Measurements from ENCODE around the gene ZSCAN20.
"Not testable (repeated sequence)": the region's sequence is repeated elsewhere in the genome, so short reads cannot be mapped to it uniquely, and the experiment has no call there.

ZSCAN20 gene

DNA sequence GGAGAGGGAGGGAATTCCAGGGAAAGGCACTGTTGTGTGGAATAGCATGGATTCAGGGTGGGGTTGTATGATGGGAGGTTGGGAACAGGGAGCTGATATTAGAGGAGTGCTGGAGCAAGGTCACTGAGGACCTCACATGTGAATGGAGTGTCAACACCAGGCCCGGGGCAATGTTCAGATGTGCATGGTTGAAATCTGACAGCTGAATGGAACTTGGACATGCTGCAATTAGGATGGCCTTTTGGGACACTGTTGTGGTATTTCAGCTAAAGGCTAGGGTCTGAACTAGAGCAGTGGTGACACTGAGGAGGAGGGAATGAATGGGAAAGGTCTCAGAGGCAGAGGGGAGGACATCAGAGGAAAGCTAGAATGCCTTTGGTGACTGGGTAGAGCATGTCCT lies 25.0 kb downstream of the ZSCAN20 start:
- DNase-seq: no peak

DNA sequence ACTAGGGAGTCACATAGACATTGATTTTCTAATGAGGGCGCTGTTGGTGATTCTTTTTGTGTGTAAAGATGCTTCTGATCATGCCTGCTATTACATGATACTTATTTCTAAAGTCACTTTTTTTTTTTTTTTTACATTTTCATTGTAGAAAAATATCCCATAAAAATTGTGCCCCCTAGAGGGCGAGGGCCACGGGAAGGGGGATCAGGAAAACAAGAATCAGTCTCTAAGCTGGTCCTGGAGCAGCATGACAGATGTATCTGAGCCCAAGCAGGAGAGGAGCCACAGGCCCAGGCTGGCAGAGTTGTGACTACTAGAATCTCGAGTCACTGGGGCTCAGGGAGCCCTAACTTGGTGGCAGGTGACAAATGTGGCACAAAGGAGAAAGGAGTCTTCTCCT lies 28.1 kb downstream of the ZSCAN20 start:
- no peak for DNase-seq

DNA sequence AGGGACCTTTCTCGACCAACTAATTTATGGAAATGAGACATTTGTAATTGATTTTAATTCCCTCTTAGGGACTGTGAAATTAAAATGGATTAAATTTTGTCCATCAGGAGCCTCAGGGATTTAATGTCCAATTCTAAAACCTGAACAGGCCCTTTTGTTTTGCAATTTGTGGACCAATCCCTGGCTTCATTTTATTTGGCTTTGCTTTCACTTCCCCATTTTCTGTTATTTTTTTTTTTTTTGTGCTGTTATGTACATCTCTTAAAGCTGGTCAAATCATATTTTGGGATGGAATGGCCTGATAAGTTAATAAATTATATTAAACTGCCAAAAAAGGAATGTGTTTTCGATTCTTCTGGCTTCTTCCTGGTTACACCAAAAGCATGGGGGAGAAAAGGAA lies 28.9 kb downstream of the ZSCAN20 start:
- DNase-seq: no peak

DNA sequence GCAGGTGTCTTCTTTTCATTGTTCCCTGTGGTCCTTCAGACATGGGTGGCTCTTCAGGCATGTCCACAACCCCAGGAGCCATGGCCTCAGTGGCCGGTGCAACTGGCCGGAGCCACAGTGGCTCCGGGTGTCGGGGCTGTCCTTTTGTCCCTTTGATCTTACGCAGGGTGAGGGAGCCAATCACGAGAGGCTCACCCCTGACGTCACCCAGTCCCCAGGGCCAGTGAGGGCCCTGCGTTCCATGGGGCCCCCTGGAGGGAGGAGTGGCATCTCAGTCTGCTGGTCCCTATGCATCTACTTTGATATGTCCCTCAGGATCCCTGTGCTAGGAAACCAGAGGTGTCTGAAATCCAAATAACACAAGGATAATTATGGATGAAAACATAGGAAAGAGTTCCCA lies 29.3 kb downstream of the ZSCAN20 start:
- no peak for DNase-seq

DNA sequence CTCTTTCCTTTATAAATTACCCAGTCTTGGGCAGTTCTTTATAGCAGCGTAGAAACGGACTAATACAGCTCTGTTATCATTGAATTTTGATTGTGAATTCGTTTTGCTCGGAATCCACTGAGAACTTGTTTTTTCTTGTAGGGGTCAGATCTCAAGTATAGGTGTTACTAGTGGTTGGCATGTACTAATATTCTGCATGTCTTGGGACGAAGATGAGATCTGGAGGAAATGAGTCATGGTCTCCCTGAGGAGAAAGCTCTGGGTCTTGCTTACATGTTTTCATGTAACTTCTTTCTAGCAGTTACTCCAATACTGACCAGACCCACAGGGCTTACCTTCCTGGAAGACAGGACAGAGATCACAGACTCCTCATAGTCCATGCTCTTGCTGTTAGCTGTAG lies 30.3 kb downstream of the ZSCAN20 start:
- DNase-seq: no peak

DNA sequence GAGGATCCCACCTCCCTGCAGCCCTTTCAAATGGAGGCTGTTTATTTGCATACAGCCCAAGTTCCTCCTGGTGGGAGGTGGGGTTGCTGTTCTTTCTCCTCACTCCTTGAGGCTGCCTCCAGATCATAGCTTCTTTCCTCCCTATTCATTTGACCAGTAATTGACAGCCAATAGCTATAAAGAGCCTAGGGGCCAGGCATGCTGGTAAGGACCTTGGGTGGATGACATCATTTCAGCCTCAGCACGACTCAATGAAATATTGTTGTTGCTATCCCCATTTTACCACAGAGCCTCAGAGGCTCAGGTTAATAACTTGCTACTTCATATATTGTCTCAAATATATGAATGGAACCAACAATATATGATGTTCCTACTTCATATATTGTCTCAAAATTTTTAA lies 31.1 kb downstream of the ZSCAN20 start:
- DNase-seq: no peak

DNA sequence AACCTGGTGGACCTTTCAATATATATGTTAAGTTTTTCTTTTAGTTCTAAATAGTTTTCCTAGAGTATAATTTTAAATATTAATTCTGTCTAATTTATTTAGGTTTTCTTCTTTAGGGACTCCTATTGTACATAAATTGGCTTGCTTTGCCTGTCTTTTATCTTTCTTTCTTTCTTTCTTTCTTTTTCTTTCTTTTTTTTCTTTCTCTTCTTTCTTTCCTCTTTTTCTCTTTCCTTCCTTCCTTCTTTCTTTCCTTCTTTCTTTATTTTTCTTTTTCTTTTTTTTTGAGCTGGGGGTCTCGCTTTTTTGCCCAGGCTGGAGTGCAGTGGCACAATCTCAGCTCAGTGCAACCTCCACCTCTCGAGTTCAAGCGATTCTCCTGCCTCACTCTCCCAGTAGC lies 35.2 kb downstream of the ZSCAN20 start:
- DNase-seq: no peak

DNA sequence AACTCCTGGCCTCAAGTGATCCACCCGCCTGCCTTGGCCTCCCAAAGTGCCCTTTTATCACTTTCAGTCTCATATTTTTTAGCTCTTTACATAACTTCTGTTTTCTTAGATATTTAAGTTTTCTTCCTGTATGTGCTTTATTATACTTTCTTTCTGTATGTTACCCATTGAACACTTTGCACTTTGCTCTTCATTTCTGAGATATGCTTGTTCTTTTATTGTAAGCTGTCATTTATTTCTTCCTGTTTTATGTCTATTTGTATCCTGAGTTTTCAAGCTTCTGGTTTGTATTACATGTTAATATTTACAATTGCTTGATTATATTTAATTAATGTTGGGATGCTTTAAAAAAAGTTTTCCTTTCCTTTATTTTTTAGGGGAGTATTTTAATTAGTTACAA lies 35.7 kb downstream of the ZSCAN20 start:
- no peak for DNase-seq

DNA sequence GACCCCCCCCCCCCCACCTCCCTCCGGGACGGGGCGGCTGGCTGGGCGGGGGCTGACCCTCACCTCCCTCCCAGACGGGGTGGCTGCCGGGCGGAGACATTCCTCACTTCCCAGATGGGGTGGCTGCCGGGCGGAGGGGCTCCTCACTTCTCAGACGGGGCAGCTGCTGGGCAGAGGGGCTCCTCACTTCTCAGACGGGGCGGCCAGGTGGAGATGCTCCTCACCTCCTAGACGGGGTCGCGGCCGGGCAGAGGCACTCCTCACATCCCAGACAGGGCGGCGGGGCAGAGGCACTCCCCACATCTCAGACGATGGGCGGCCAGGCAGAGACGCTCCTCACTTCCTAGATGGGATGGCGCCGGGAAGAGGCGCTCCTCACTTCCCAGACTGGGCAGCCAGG lies 36.8 kb downstream of the ZSCAN20 start:
- DNase-seq: not testable (repeated sequence)

DNA sequence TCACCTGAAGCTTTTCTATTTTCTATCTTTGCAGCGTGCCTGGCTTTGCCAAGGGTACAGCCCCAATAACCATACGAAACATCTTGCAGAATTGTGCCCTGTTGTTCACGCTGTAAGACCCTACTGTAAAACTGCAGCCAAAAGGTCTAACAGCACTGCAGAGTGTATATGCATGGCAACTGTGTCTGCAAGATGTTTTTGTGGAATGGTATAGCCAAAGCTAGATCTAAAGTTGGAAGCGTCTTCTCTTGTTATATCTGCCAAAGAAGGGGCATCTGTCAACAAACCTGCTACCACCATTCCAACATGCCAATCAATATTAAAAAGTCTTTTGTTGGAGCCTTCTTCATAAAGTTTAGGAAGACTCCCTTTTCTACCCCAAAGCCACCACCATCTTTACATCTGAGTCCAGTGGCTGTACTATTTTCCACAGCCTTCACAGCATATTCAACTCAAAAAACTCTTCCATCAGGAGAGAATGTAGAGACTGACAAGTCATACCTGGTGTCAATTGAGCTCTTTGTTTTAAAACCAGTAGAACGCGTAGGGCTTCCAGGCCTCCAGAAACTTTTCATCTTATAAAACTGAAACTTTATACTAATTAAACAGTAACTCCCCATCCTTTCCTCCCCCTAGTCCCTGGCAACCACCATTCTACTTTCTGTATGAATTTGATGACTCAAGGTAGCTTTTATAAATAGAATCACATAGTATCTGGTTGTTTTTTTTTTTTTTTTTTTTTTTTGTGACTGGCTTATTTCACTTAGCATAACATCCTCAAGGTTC lies 40.0 kb downstream of the ZSCAN20 start:
- no peak for DNase-seq

DNA sequence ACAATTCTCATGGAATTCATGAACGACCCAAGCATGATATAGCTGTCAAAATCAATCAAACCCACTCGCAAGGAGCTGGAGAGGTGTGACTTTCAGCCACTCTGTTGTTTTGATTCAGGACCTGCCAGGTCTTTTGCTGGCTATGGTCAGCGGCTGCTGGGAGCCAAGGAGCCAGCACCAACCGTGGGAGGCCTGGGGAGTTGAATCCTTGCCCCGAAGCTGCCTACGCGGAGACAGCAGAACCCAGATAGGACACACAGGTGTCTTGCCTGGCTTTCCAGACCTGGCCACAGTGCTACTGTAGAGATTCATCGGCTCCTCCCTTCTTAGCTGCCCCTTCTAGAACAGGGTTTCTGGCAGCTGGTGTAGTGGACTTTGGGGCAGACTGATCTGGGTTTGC lies 42.7 kb downstream of the ZSCAN20 start:
- no peak for DNase-seq

DNA sequence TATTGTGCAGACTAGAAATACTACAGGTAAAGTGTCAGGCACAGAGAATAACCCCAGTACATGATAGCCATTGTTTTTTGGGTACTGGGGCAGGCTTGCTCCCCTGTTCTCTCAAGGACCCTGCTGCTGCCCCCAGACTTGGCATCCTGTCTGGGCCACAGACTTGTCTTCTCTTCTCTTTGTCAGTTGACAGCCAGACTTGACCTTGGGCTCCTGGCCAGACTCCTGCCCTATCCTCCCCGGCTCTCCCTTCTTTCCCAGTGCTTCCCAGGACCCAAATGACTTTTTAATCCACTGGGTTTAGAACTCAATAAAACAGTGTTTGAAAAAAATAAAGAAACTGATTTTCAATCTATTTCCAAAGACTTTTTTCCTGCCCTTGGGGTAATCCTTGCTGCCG lies 43.2 kb downstream of the ZSCAN20 start:
- no peak for DNase-seq

DNA sequence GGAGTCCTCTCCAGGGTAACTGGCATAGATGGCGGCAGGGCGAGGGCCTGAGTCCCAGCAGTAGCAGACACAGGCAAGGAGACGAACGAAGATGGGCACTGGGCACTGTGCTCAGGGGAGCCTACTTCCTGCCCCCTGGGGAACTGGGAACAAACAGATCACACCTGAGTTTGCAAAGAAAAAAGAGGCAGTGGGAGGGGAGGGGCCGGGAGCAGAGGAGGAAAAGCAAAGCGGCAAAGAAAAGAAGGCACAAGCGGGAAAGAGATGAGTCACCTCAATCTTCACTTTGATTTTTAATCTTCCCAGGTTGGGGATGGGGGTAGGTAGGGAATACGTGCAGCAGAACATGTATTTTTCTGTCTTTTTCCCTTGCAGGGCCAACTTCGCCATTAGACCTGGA lies 44.0 kb downstream of the ZSCAN20 start:
- DNase-seq: no peak

DNA sequence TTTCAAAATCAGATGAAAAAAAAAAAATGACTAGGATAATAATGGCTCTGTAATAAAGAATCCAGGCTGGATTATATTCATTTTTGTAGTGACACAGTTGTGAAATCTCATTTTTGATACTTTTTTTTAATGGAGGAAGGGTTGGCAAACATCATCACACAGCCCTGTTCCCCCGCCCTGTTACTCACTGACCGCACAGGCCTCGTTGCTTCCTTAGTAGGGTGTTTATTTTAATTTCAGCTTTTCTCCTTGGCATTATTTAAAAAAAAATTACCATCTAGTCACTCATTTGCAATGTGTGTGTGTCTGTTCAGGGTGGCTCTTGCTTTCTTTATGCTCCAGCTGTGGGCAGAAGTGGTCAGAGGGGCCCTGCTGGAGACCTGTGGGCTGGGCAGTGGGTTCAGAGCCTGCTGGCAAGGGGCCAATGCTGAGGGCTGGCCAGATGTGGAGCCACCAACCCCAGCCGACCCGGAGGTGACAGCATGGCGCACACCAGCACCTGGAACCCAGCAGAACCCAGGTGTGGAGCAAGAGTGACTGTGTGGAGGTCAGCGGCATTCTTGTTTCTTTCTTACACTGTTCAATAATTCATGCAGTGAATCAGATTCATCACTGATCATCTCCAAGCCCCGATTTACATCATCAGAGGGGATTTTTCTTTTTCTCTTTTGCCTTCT lies 44.6 kb downstream of the ZSCAN20 start:
- DNase-seq: no peak

DNA sequence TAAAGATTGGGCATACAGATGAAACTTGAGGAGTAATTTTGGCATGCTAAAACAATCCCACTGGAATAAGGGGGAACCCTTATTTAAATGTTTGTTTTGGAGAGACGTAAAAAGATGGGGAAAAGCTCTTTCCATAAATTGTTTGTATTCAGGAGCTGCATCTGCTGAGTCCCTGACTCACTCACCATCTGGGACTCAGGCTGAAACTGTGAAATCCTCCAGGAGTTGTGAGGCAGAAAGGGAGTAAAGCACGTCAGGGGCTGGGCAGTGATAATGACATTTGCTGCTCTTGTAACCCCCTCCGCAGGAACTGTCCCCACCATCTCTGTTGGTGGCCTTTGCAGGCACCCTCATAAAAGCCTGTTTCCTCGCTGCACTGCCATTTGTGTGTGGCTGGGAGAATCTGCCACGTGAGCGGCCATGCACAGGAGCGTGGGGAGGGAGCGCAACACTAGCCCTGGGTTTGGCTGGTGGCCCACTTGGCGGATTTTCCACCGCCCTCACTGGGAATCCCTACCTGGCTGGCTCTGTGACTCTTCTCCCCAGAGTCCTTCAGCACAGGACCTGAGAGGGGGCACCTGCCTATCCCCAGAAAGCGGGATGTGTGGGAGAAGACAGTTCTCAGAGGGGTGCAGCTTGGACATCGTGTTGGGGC lies 45.3 kb downstream of the ZSCAN20 start:
- DNase-seq: no peak

DNA sequence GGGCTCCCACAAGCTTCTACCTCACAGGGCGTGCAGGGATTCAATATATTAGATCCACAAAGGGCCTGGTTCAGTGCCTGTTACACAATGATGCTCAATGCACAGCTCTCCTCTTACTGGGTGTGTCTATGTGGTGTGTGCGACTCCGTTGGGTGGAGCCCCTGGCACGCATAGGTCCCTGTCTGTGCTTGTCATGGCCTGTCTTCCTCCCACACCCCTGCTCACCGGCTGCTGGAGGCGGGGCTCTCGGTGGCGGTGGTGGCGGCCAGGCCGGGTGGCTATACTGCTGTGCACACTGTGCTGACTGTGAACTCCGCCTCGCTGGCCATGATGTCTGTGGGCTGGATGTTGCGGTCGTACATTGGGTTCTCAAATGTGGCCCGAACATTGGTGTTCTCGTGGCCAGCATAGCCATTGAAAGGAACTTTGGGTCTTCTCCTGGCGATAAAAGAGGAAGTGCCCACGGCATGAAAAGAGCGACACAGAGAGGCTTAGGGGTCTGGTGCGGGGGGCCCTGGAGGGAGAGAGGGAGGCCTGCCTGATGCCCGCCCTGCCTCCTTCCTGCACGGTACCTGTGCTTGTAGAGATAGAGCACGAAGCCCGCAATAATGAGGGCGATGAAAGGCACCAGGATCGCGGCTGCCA lies 46.9 kb downstream of the ZSCAN20 start:
- DNase-seq: no peak

DNA sequence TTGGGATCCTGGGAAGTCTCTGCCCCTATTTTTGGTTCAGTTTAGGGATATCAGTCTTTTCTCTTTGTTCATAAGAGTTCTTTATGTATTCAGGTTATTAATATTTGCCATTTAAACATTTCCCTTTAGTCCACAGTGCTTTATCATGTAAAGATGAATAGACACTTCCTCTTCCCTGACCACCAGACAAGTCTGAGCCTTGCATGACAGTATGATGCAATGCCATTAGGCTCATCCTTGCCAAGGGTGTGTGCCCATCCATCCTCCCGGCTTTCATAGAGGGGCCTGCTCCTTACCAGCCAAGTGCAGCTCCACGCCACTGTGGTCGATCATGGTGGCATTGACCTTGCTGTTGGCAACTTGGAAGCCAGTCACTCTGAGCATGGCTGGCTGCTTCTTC lies 52.1 kb downstream of the ZSCAN20 start:
- DNase-seq: no peak

DNA sequence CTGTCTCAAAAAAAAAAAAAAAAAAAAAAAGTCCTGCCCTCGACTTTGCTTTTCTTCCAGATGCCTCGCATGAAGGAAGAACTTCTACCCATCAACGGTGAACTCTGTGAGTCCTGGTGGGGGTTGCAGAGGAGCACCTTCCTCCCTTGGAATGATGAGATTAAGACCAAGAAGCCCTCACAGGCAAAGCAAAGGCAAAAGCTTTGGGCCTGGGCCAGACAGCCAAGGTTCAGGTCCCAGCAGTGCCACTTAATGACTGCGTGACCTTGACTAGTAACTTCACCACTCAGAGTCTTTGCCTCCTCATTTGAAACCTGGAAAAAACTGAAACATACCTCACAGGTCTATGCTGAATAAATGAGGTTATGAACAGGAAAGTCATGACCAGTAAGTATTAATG lies 55.5 kb downstream of the ZSCAN20 start:
- no peak for DNase-seq

DNA sequence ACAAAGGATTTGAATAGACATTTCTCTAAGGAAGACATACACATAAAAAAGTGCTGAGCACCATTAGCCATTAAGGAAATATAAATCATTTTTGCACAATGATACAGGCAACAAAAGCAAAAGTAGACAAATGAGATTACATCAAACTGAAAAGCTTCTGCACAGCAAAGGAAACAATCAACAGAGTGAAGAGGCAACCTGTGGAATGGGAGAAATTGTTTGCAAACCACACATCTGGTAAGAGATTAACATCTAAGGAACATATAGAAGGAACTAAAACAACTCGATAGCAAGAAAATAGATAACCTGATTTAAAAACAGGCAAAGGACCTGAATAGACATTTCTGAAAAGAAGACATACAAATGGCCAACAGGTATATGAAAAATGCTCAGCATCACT lies 57.5 kb downstream of the ZSCAN20 start:
- DNase-seq: no peak

DNA sequence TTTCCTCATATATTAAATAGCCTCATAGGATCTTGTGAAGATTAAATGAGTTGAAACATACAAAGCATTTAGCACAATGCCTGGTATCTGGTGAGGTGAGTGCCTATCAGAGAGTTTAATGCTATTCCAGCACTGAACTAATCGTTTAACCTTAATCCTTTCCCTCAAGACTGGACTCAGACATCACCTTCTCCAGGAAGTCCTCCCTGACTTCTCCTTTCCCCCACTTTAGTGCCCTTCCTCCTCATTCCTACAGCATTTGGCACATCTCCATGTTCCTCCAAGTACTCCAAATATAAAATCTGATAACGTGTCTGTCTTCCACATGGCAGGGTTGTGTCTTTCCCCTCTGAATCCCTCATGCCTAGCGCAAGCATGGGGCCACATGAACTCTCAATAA lies 59.8 kb downstream of the ZSCAN20 start:
- DNase-seq: no peak

DNA sequence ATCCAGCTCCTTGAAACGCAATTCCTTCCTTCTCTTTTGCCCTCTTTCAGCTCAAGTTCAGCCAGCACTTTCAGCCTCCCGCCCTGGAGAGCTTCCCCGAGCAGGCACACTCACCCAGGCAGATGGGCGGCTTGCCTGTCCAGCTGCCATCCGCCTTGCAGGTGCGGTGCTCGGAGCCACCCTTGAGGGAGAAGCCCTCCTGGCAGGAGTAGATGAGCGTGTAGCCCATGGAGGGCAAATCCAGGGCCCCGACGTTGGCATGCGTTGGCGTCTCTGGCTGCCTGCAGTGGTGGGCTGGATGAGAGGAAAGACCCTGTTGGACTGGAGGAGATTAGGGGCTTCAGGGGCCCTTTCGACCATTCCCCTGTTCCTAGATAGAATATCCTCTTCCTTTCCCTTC lies 60.5 kb downstream of the ZSCAN20 start:
- no peak for DNase-seq

DNA sequence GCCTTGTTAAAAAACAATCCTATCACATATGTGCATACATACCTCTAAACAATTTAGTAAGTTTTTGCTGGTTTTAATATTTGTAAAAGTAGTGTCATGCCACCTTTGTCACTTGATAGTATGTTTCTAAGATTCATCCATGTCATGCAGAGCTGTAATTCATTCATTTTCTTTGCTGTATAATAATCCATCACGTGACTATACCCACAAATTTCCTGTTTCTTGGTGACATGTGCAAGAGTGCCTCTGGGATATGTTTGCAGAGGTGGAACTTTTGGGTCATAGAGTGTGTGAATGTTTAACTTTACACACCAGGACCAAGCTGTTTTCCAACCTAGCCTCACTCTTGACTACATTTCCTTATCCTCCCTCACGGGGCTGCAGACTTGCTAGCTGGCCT lies 62.9 kb downstream of the ZSCAN20 start:
- no peak for DNase-seq

DNA sequence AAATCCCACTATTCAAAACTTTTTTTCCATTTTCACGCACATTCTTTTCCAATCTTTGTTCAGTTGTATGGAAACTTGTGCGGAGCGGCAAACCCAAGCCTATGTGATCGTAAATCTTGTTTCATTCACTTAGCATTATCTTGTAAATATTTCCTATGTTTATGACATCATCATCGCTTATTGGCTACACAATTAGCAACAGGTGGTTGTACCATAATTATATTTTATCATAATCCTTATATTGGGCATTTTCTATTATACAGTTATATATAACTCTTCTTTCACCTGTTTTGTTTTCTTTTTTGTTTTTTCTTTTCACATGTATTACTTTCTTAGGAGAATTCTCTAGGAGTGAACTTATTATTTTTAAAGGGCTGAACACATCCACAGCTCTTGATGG lies 65.4 kb downstream of the ZSCAN20 start:
- DNase-seq: no peak

DNA sequence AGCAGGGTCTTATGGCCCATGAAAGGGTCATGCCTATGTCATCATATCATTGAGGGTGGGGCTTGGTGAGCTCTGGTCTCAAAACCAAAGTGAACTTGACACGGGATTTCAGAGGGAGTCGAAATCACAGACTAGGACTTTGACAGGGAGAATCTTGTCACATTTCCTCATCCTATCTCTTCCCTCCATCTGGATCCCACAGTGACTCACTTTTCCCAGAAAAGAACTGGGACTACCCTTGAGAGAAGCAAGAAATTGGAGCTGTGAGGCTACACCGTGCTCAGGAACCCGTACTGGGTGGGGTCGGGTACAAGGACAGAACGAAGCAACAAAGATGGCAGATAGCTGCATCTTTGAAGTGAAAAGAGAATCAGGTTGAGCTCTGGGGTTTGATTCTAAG lies 69.5 kb downstream of the ZSCAN20 start:
- no peak for DNase-seq
